IPS-15b (cell line): ENCODE measurements around the gene KLC1.
A peak's percentile ranks its signal among the peaks of the same experiment; 100 is the strongest.

Experiments used
- H3K27me3 ChIP-seq: one replicate; pipeline ENCODE4 v1.6.1; 2013; ENCODE audit warnings: low read length; ENCODE audit not compliant: control insufficient read depth, insufficient read depth
- H3K36me3 ChIP-seq: one replicate; pipeline ENCODE4 v1.6.1; 2013; ENCODE audit warnings: low read length; ENCODE audit not compliant: control insufficient read depth, insufficient read depth
- H3K4me1 ChIP-seq: one replicate; pipeline ENCODE4 v1.6.1; 2013; ENCODE audit warnings: mild to moderate bottlenecking, low read length; ENCODE audit not compliant: control insufficient read depth, insufficient read depth
- H3K4me3 ChIP-seq: one replicate; pipeline ENCODE4 v1.5.1; 2013; ENCODE audit warnings: low read depth, low read length
- H3K9ac ChIP-seq: one replicate; pipeline ENCODE4 v1.6.1; 2013; ENCODE audit warnings: low read depth, mild to moderate bottlenecking, low read length
- H3K9me3 ChIP-seq: one replicate; pipeline ENCODE4 v1.6.1; 2013; ENCODE audit warnings: mild to moderate bottlenecking, low read length; ENCODE audit not compliant: control insufficient read depth, insufficient read depth

Gene KLC1

GRCh38 chr14:103628684-103629502 is at the start of gene KLC1:
KLC1 (plus strand) TSS chr14:103629211; CDS start chr14:103654565, 25,354 bp downstream.
- H3K27me3 ChIP-seq: no peaks in the 10 kb centered on the region
- no peaks in the 10 kb centered on the region for H3K36me3 ChIP-seq
- peak within 1 kb of the TSS; percentile 88 for H3K4me3 ChIP-seq
- no peaks in the 10 kb centered on the region for H3K9me3 ChIP-seq
- peaks cover 8% of the 10 kb centered on the region for H3K4me1 ChIP-seq
- H3K9ac ChIP-seq: peak within 1 kb of the TSS; percentile 85

GRCh38 chr14:103581206-103581605 is 47.8 kb upstream of the KLC1 start:
- Histone ChIP-seq H3K27me3 (no peaks in the 10 kb centered on the region), H3K4me1 (peaks cover 2% of the 10 kb centered on the region), H3K4me3 (no peak overlapping the region), H3K9ac (no peak overlapping the region), H3K36me3 (peaks cover 9% of the 10 kb centered on the region), H3K9me3 (no peaks in the 10 kb centered on the region)

GRCh38 chr14:103581954-103582703 is 46.9 kb upstream of the KLC1 start:
- Histone ChIP-seq H3K9ac (no peak overlapping the region), H3K9me3 (no peaks in the 10 kb centered on the region), H3K27me3 (no peaks in the 10 kb centered on the region), H3K4me1 (no peaks in the 10 kb centered on the region), H3K36me3 (peaks cover 9% of the 10 kb centered on the region), H3K4me3 (no peak overlapping the region)

GRCh38 chr14:103584326-103584915 is 44.6 kb upstream of the KLC1 start:
- no peak overlapping the region for H3K4me3 ChIP-seq
- no peaks in the 10 kb centered on the region for H3K4me1 ChIP-seq

DNA sequence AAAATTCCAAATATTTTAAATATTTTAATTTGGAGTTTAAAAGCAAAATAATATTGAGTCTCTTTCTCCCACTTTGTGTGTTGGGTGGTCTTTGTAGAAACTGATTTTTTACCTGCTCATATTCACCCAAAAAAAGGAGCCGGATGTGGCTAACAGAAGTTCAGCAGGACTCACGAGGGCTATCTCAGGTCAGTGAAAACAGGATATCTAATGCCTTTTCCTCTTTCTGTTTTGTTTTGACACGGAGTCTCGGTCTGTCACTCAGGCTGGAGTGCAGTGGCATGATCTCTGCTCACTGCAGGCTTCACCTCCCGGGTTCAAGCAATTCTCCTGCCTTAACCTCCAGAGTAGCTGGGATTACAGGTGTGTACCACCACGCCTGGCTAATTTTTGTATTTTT is 35.4 kb upstream of the KLC1 start:
- Histone ChIP-seq H3K36me3 (peaks cover 6% of the 10 kb centered on the region), H3K4me3 (no peak overlapping the region), H3K9me3 (no peaks in the 10 kb centered on the region), H3K9ac (no peak overlapping the region), H3K27me3 (no peaks in the 10 kb centered on the region), H3K4me1 (no peaks in the 10 kb centered on the region)

More at GRCh38 chr14:103584326-103584915, 44.6 kb upstream of the KLC1 start:
- Histone ChIP-seq H3K9ac (no peak overlapping the region), H3K36me3 (no peaks in the 10 kb centered on the region), H3K27me3 (no peaks in the 10 kb centered on the region), H3K9me3 (no peaks in the 10 kb centered on the region)

- Histone ChIP-seq H3K9ac (no peak overlapping the region), H3K9me3 (no peaks in the 10 kb centered on the region), H3K27me3 (no peaks in the 10 kb centered on the region), H3K4me3 (no peak overlapping the region), H3K36me3 (peaks cover 6% of the 10 kb centered on the region), H3K4me1 (no peaks in the 10 kb centered on the region)
These were observed 34.7 kb upstream of the KLC1 start for GRCh38 chr14:103594265-103594664.

GRCh38 chr14:103597623-103598377 is 31.2 kb upstream of the KLC1 start:
- H3K27me3 ChIP-seq: no peaks in the 10 kb centered on the region
- no peak overlapping the region for H3K9ac ChIP-seq
- no peaks in the 10 kb centered on the region for H3K36me3 ChIP-seq
- no peaks in the 10 kb centered on the region for H3K9me3 ChIP-seq
- no peaks in the 10 kb centered on the region for H3K4me1 ChIP-seq
- H3K4me3 ChIP-seq: no peak overlapping the region

- no peak overlapping the region for H3K9ac ChIP-seq
- H3K27me3 ChIP-seq: no peaks in the 10 kb centered on the region
- H3K4me3 ChIP-seq: no peak overlapping the region
These were observed 28.5 kb upstream of the KLC1 start for GRCh38 chr14:103600503-103600902.

GRCh38 chr14:103604620-103605019 is 24.4 kb upstream of the KLC1 start:
- Histone ChIP-seq H3K4me1 (peaks cover 9% of the 10 kb centered on the region), H3K36me3 (no peaks in the 10 kb centered on the region), H3K4me3 (no peak overlapping the region)

More at GRCh38 chr14:103600503-103600902, 28.5 kb upstream of the KLC1 start:
- no peaks in the 10 kb centered on the region for H3K9me3 ChIP-seq
- no peaks in the 10 kb centered on the region for H3K36me3 ChIP-seq
- H3K4me1 ChIP-seq: no peaks in the 10 kb centered on the region

DNA sequence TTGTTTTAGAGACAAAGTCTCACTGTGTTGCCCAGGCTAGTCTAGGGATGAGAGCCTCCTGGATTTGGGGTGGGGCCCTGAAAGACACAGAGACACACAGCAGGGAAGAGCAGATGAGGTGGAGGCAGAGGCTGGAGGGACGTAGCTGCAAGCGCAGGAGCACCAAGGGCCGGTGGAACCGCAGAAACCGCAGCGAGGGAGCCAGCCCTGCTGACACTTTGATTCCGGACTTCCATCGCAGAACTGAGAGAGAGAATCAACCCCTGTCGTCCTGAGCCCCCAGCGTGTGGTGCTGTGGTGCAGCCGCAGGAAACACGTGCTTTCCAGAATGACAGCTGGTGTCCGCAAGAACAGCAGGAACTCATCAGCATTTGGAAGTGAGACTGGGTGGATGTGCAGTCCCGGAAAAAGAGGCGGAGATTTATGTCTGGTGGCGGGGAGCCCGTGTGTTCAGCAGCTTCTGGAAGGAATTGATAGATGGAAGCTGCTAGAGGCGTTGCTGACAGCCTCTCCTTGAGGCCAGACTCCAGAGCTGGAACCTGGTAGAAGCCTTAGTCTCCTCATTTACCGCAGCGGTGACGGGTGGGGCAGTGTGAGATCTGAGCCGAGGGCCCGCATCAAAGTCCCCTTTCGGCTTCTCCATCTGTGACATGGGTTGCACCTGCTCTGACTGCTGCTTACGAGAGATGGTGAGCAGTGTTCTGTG is 21.9 kb upstream of the KLC1 start:
- Histone ChIP-seq H3K27me3 (peaks cover 5% of the 10 kb centered on the region), H3K9ac (no peak overlapping the region), H3K9me3 (peaks cover 6% of the 10 kb centered on the region), H3K36me3 (no peaks in the 10 kb centered on the region), H3K4me3 (peak overlapping the region; percentile 11), H3K4me1 (peaks cover 9% of the 10 kb centered on the region)

More at GRCh38 chr14:103604620-103605019, 24.4 kb upstream of the KLC1 start:
- H3K27me3 ChIP-seq: peaks cover 5% of the 10 kb centered on the region
- no peaks in the 10 kb centered on the region for H3K9me3 ChIP-seq
- no peak overlapping the region for H3K9ac ChIP-seq

GRCh38 chr14:103607822-103608221 is 21.2 kb upstream of the KLC1 start:
- no peak overlapping the region for H3K9ac ChIP-seq
- no peak overlapping the region for H3K4me3 ChIP-seq
- peaks cover 9% of the 10 kb centered on the region for H3K4me1 ChIP-seq

More at GRCh38 chr14:103607822-103608221, 21.2 kb upstream of the KLC1 start:
- peaks cover 6% of the 10 kb centered on the region for H3K9me3 ChIP-seq
- H3K27me3 ChIP-seq: peaks cover 5% of the 10 kb centered on the region
- H3K36me3 ChIP-seq: no peaks in the 10 kb centered on the region
